HepG2 (cell line): ENCODE data around the gene NDOR1. TPM values are rescaled to one million over a fixed set of nuclear protein-coding genes. Genes with fewer than 3 reads are reported as not detected.
A peak's percentile ranks its signal among the peaks of the same experiment; 100 is the strongest.

Experiments
- ATAC-seq: fragments of 200-7000 bp; cut with Tn5 transposase; 3 replicates; pipeline ENCODE4 v1.9.1; 2020; ENCODE audit warnings: mild to moderate bottlenecking, moderate library complexity
- Bru-seq: library from RNA; stranded (reverse); fragments of 400-500 nt; gene quantifications from one replicate; lab custom pipeline; 2021; lab: Mats Ljungman, UMichigan
- BruChase-seq, 2 experiments: library from RNA; stranded (reverse); fragments of 400-500 nt; gene quantifications; one replicate each; lab custom pipeline; 2021; lab: Mats Ljungman, UMichigan
- BruUV-seq: library from RNA; stranded (reverse); fragments of 400-500 nt; replicated peaks from 2 replicates; lab custom pipeline; 2021; lab: Mats Ljungman, UMichigan
- CTCF ChIA-PET: fragments of 300-600 bp; formaldehyde crosslinking; extraction: SDS; loops from one replicate; lab custom pipeline; 2021; ENCODE audit warnings: low total read pairs, inconsistent platforms, low intra/inter-chr PET ratio; lab: Yijun Ruan, JAX
- POLR2A ChIA-PET: fragments of 350-600 bp; sonication (Branson Sonifier 250); formaldehyde crosslinking; loops from one replicate; lab custom pipeline; 2020; ENCODE audit warnings: antibody characterized with exemption, inconsistent platforms; lab: Yijun Ruan, JAX
- DNase-seq: peaks from one replicate; pipeline ENCODE4 v3.0.0-alpha.2; 2015; ENCODE audit warnings: low spot score
- FAIRE-seq: peaks from 3 replicates; lab custom pipeline; 2011; peaks lifted over from hg19 to GRCh38; lab: Jason Lieb, UNC
- H2AFZ ChIP-seq: one replicate; pipeline ENCODE4 v1.6.1; 2011; ENCODE audit warnings: low read length, inconsistent platforms
- H3K27ac ChIP-seq: fragments of 300-600 bp; 3 replicates; pipeline ENCODE4 v1.8.0; 2011; ENCODE audit warnings: mixed run types, mild to moderate bottlenecking, mixed read lengths, low read length, inconsistent platforms; ENCODE audit not compliant: insufficient read depth; ENCODE audit errors: extremely low read length
- H3K27me3 ChIP-seq, 2 experiments: fragments of 200-600 bp in 1 of 2; 2 replicates in 1 of 2; 3 replicates in 1 of 2; pipeline versions ENCODE4 v1.6.0 to v1.8.0; 2011; ENCODE audit warnings: low read length in 2 of 2, mild to moderate bottlenecking in 2 of 2, moderate library complexity in 2 of 2, inconsistent platforms in 1 of 2; ENCODE audit not compliant: insufficient read depth in 2 of 2, control insufficient read depth in 1 of 2
- H3K36me3 ChIP-seq, 2 experiments: fragments of 200-600 bp in 1 of 2; replicated peaks in 1 of 2; 2 replicates in 1 of 2; 3 replicates in 1 of 2; pipeline versions ENCODE4 v1.5.1 to v1.8.0; 2011; ENCODE audit warnings: low read length in 2 of 2, inconsistent platforms in 1 of 2; ENCODE audit not compliant: insufficient read depth in 2 of 2, control insufficient read depth in 1 of 2
- H3K4me1 ChIP-seq: 2 replicates; pipeline ENCODE4 v1.5.1; 2012; ENCODE audit warnings: low read length, inconsistent platforms; ENCODE audit not compliant: insufficient read depth
- H3K4me2 ChIP-seq: 2 replicates; pipeline ENCODE4 v1.6.0; 2011; ENCODE audit warnings: low read depth, low read length, inconsistent platforms
- H3K4me3 ChIP-seq, 3 experiments: fragments of 200-600 bp in 1 of 3; sonication (generic), shearing (Covaris generic) in 1 of 3; replicated peaks in 1 of 3; 2 replicates each; pipeline ENCODE4 v1.5.1; 2011 to 2016; ENCODE audit warnings: low read length in 3 of 3, inconsistent platforms in 2 of 3, low read depth in 2 of 3, mild to moderate bottlenecking in 2 of 3, control low read depth in 1 of 3, mixed read lengths in 1 of 3; ENCODE audit not compliant: insufficient read depth in 1 of 3
- H3K79me2 ChIP-seq: one replicate; pipeline ENCODE4 v1.6.1; 2011; ENCODE audit warnings: low read length, inconsistent platforms; ENCODE audit not compliant: insufficient read depth
- H3K9ac ChIP-seq: 2 replicates; pipeline ENCODE4 v1.6.0; 2011; ENCODE audit warnings: mild to moderate bottlenecking, low read depth, low read length, inconsistent platforms; ENCODE audit not compliant: insufficient read depth
- H3K9me3 ChIP-seq: 2 replicates; pipeline ENCODE4 v1.5.1; 2012; ENCODE audit warnings: mild to moderate bottlenecking, low read length
- H4K20me1 ChIP-seq: 2 replicates; pipeline ENCODE4 v1.6.0; 2011; ENCODE audit warnings: inconsistent platforms, mild to moderate bottlenecking, low read length, moderate library complexity; ENCODE audit not compliant: insufficient read depth
- GMEB1 ChIP-seq: sonication (generic); formaldehyde crosslinking; IDR thresholded peaks from 2 replicates; pipeline ENCODE4 v1.5.1; 2020; ENCODE audit warnings: missing genetic modification reagents, mild to moderate bottlenecking, borderline replicate concordance
- KDM4B ChIP-seq: sonication (generic); formaldehyde crosslinking; IDR thresholded peaks from 2 replicates; pipeline ENCODE4 v1.4.0; 2020; ENCODE audit warnings: missing genetic modification reagents
- RARA ChIP-seq: IDR thresholded peaks from 2 replicates; pipeline ENCODE4 v1.6.1; 2016; ENCODE audit warnings: missing genetic modification reagents, missing compliant biosample characterization
- RARG ChIP-seq: sonication (generic); formaldehyde crosslinking; IDR thresholded peaks from 2 replicates; pipeline ENCODE4 v1.4.0; 2020; ENCODE audit warnings: low read depth, mild to moderate bottlenecking, missing genetic modification reagents
- RFXANK ChIP-seq: IDR thresholded peaks from 2 replicates; pipeline ENCODE4 v1.6.1; 2016
- SNAPC2 ChIP-seq: sonication (generic); formaldehyde crosslinking; IDR thresholded peaks from 2 replicates; pipeline ENCODE4 v1.8.1; 2022; ENCODE audit warnings: mild to moderate bottlenecking, missing genetic modification reagents
- TRAFD1 ChIP-seq: sonication (generic); formaldehyde crosslinking; IDR thresholded peaks from 2 replicates; pipeline ENCODE4 v1.5.1; 2020; ENCODE audit warnings: missing genetic modification reagents, mild to moderate bottlenecking, borderline replicate concordance
- ZKSCAN1 ChIP-seq: fragments of 150-350 bp; IDR thresholded peaks from 2 replicates; pipeline ENCODE4 v1.6.1; 2014; ENCODE audit warnings: low read length
- ZNF567 ChIP-seq: sonication (generic); formaldehyde crosslinking; IDR thresholded peaks from 2 replicates; pipeline ENCODE4 v1.8.1; 2023; ENCODE audit warnings: mild to moderate bottlenecking, missing genetic modification reagents, borderline replicate concordance
- ZNF574 ChIP-seq: sonication (generic); formaldehyde crosslinking; IDR thresholded peaks from 2 replicates; pipeline ENCODE4 v1.4.0; 2020; ENCODE audit warnings: missing genetic modification reagents
- WGBS: methylation state at CpG from one replicate; pipeline ENCODE4 v1.1.6; 2017; ENCODE audit warnings: low lambda C conversion rate; 5-methylcytosine and 5-hydroxymethylcytosine counted together
- in situ Hi-C: cut with HindIII; loops from 2 replicates; pipeline ENCODE4 v1.10.0; 2017; ENCODE audit warnings: low pct_unique_long_range_greater_than_20kb; ENCODE audit not compliant: extremely low pct_ligation_motif_present
- intact Hi-C: fragments of 100-400 bp; cut with micrococcal nuclease; formaldehyde crosslinking; loops from one replicate; pipeline ENCODE4 v1.10.0; 2022; ENCODE audit not compliant: unreplicated experiment
- long read RNA-seq, 2 experiments: library from RNA in 1 of 2; library from polyadenylated mRNA in 1 of 2; stranded (forward) in 1 of 2; unstranded in 1 of 2; transcript quantifications; one replicate each; pipeline ENCODE4 v2.0.0, GENCODE V29; 2019 to 2022
- polyA minus RNA-seq, 3 experiments: library from RNA; depleted of rRNA, polyadenylated mRNA; stranded (reverse); fragments of >200 nt; gene quantifications; 2 replicates each; pipeline ENCODE4 v1.2.3, GENCODE V29; 2011; ENCODE audit warnings: low replicate concordance in 1 of 3
- polyA plus RNA-seq, 8 experiments: library from polyadenylated mRNA; depleted of rRNA in 3 of 8; stranded (reverse) in 7 of 8; unstranded in 1 of 8; fragments of >200 nt; fragmentation: Illumina TruSeq in 4 of 8; extraction: Trizol in 4 of 8; gene quantifications; 2 replicates each; pipeline versions ENCODE4 v1.2.1 to v1.2.3, GENCODE V29; 2011 to 2016; ENCODE audit warnings: low read depth in 4 of 8, missing spikeins in 1 of 8, mixed read lengths in 1 of 8; ENCODE audit not compliant: insufficient read depth in 1 of 8
- total RNA-seq, 5 experiments: library from RNA; depleted of rRNA; stranded (reverse); fragments of >200 nt; fragmentation: Illumina TruSeq; extraction: Trizol; gene quantifications; 2 replicates each; pipeline ENCODE4 v1.2.3, GENCODE V29; 2016; ENCODE audit warnings: low read depth in 1 of 5

NDOR1 gene
- total RNA-seq (2016; rRNA removed; fragmentation: Illumina TruSeq; extraction: Trizol) = 4.9 and 8.7 TPM in 2 replicates
- 2.1 and 2.9 TPM in 2 replicates for total RNA-seq (2016; cell fraction: cytosol; rRNA removed; fragmentation: Illumina TruSeq; extraction: Trizol; ENCODE audit: low read depth)
- 4.4 and 9.2 TPM in 2 replicates for total RNA-seq (2016; cell fraction: insoluble cytoplasmic fraction; rRNA removed; fragmentation: Illumina TruSeq; extraction: Trizol)
- 2.6 and 3.0 TPM in 2 replicates for total RNA-seq (2016; cell fraction: membrane; rRNA removed; fragmentation: Illumina TruSeq; extraction: Trizol)
- 7.6 and 9.3 TPM in 2 replicates for total RNA-seq (2016; cell fraction: nucleus; rRNA removed; fragmentation: Illumina TruSeq; extraction: Trizol)
- polyA plus RNA-seq (2011; rRNA removed) = 3.6 and 4.2 TPM in 2 replicates
- polyA plus RNA-seq (2011; cell fraction: cytosol; rRNA removed) = 1.4 and 2.3 TPM in 2 replicates
- 31.8 and 46.8 TPM in 2 replicates for polyA plus RNA-seq (2011; cell fraction: nucleus; rRNA removed)
- polyA plus RNA-seq (2012) = 4.0 and 5.5 TPM in 2 replicates
- 0.87 and 1.3 TPM in 2 replicates for polyA plus RNA-seq (2016; cell fraction: cytosol; fragmentation: Illumina TruSeq; extraction: Trizol; ENCODE audit: low read depth)
- polyA plus RNA-seq (2016; cell fraction: insoluble cytoplasmic fraction; fragmentation: Illumina TruSeq; extraction: Trizol; ENCODE audit: low read depth) = 4.5 and 6.6 TPM in 2 replicates
- 1.6 and 1.8 TPM in 2 replicates for polyA plus RNA-seq (2016; cell fraction: membrane; fragmentation: Illumina TruSeq; extraction: Trizol; ENCODE audit: low read depth)
- polyA plus RNA-seq (2016; cell fraction: nucleus; fragmentation: Illumina TruSeq; extraction: Trizol; ENCODE audit: insufficient read depth, low read depth) = 29.3 and 34.2 TPM in 2 replicates
- 5.2 and 15.0 TPM in 2 replicates for polyA minus RNA-seq (2011; rRNA and poly(A)+ RNA removed; ENCODE audit: low replicate concordance)
- polyA minus RNA-seq (2011; cell fraction: cytosol; rRNA and poly(A)+ RNA removed) = 2.1 and 2.4 TPM in 2 replicates
- polyA minus RNA-seq (2011; cell fraction: nucleus; rRNA and poly(A)+ RNA removed) = 3.4 and 4.5 TPM in 2 replicates
- Bru-seq, nascent RNA = percentile 57 among the genes with signal in this experiment
- percentile 72 among the genes with signal in this experiment for BruChase-seq, experiment 1, labeled RNA remaining after a 6-hour chase
- BruChase-seq, experiment 2, labeled RNA remaining after a 2-hour chase = percentile 67 among the genes with signal in this experiment
- long read RNA-seq, experiment 1, partial matches to known transcripts = 0 of 2 reads
- long read RNA-seq, experiment 1, other reads (novel, unspliced or antisense) = 2 of 2 reads
- long read RNA-seq, experiment 2, partial matches to known transcripts = 6 of 17 reads
- long read RNA-seq, experiment 2, other reads (novel, unspliced or antisense) = 7 of 17 reads

- intact Hi-C loops = loop anchor here (2.0 kb wide), 1 partner anchor 17 kb away; the partner anchor contains the start of genes ANAPC2 and SSNA1
- in situ Hi-C loops = no loop called here
- peaks cover 40% of the 10 kb centered on the region for H3K79me2 ChIP-seq
- no peaks in the 10 kb centered on the region for H3K9me3 ChIP-seq
- WGBS = 2% methylated on average over 13 of the region's 98 CpGs
- peak; percentile 75 for DNase-seq
- peaks cover 50% of the 10 kb centered on the region for H3K4me1 ChIP-seq
- ATAC-seq = peak; percentile 37
- ChIA-PET POLR2A (interaction anchor here (1.8 to 8.8 kb wide), 3 partner anchors 16 to 17 kb away, joined by 5 to 225 read pairs (median 15); partner anchors contain the start of genes ANAPC2, CYSRT1, RNF208 and RNF224), CTCF (no interaction called here)
- H3K9ac ChIP-seq = peak within 1 kb of the TSS; percentile 88
- H3K36me3 ChIP-seq = no peaks in the 10 kb centered on the region
- 0 out of 2 replicates have a peak, but pooled peaks cover 4% of the 10 kb centered on the region for H4K20me1 ChIP-seq
- H3K4me2 ChIP-seq = peak within 1 kb of the TSS; percentile 95
- H3K27me3 ChIP-seq = no peaks in the 10 kb centered on the region; a peak in 1 of 5 replicates
- no peak for FAIRE-seq
- H3K27ac ChIP-seq = peak within 1 kb of the TSS; percentile 61
- H3K4me3 ChIP-seq = peak within 1 kb of the TSS; percentile 90 to 93 (median 92)
- H2AFZ ChIP-seq = no peak within 1 kb of the TSS
- BruUV-seq = no TSS peak
- TF ChIP-seq RFXANK (CRISPR knock-in tag) (no peak), KDM4B (CRISPR knock-in tag) (peak; percentile 49; the same call in 1 of the 2 replicates), ZNF574 (CRISPR knock-in tag) (peak; percentile 94), RARG (CRISPR knock-in tag) (no peak), ZKSCAN1 (no peak), TRAFD1 (CRISPR knock-in tag) (no peak), SNAPC2 (CRISPR knock-in tag) (no peak), RARA (CRISPR knock-in tag) (peak; percentile 35; the same call in 1 of the 2 replicates), ZNF567 (no peak; the same call in 1 of the 2 replicates), GMEB1 (CRISPR knock-in tag) (peak; percentile 81)
Observed at GRCh38 chr9:137205126-137206069, at the start of gene NDOR1, which contains the start of gene TMEM203. NDOR1 (plus strand) TSS chr9:137205700; CDS start chr9:137205778, 78 bp downstream. TMEM203 (minus strand) TSS chr9:137205648; CDS start chr9:137205414, 234 bp downstream.
